Upper lobe of left lung (tissue), 6 donors: ENCODE measurements around the gene PRDM2. TPM values are rescaled to one million over a fixed set of nuclear protein-coding genes. Genes with fewer than 3 reads are reported as not detected.
A peak's percentile ranks its signal among the peaks of the same experiment; 100 is the strongest.

Experiments
- ATAC-seq, 2 donors: fragments of 200-7000 bp; cut with Tn5 transposase; one replicate each; pipeline ENCODE4 v1.9.1; 2022; ENCODE audit warnings: mild to moderate bottlenecking in 2 of 2, moderate library complexity in 2 of 2; ENCODE audit not compliant: low FRiP score in 2 of 2
- DNase-seq, 2 donors: peaks; one replicate each; pipeline ENCODE4 v3.0.0-alpha.2; 2019 to 2020
- H3K27ac ChIP-seq, 4 donors: fragments of 200-600 bp; sonication (generic); one replicate each; pipeline ENCODE4 v1.5.1; 2016 to 2019
- H3K27me3 ChIP-seq, 4 donors: fragments of 200-600 bp; sonication (generic); one replicate each; pipeline ENCODE4 v1.5.1; 2017 to 2019
- H3K36me3 ChIP-seq, 4 donors: fragments of 200-600 bp; sonication (generic); one replicate each; pipeline ENCODE4 v1.5.1; 2016 to 2019
- H3K4me1 ChIP-seq, 4 donors: fragments of 200-600 bp; sonication (generic); one replicate each; pipeline ENCODE4 v1.5.1; 2018 to 2019
- H3K4me3 ChIP-seq, 4 donors: fragments of 200-600 bp; sonication (generic); one replicate each; pipeline ENCODE4 v1.5.1; 2017 to 2019; ENCODE audit warnings: mild to moderate bottlenecking in 2 of 4, moderate library complexity in 1 of 4
- H3K9me3 ChIP-seq, 4 donors: fragments of 200-600 bp; sonication (generic); one replicate each; pipeline ENCODE4 v1.5.1; 2018 to 2019
- CTCF ChIP-seq, 6 experiments: fragments of 450-650 bp in 4 of 6; fragments of 200-600 bp in 2 of 6; sonication (generic) in 2 of 6; IDR thresholded peaks; one replicate each; pipeline ENCODE4 v1.5.1; 2016 to 2019; ENCODE audit warnings: antibody characterized with exemption in 6 of 6
- EP300 ChIP-seq, 4 donors: sonication (generic); formaldehyde crosslinking; IDR thresholded peaks; one replicate each; pipeline ENCODE4 v1.5.1; 2017; ENCODE audit warnings: antibody characterized with exemption in 4 of 4, control low read depth in 2 of 4
- POLR2A ChIP-seq, 4 donors: fragments of 450-650 bp; IDR thresholded peaks; one replicate each; pipeline ENCODE4 v1.5.1; 2016 to 2017; ENCODE audit warnings: antibody characterized with exemption in 4 of 4, mild to moderate bottlenecking in 2 of 4
- POLR2AphosphoS5 ChIP-seq, 2 donors: sonication (generic); formaldehyde crosslinking; IDR thresholded peaks; one replicate each; pipeline ENCODE4 v1.5.1; 2017; ENCODE audit warnings: antibody characterized with exemption in 2 of 2
- WGBS, 2 donors: methylation state at CpG; one replicate each; pipeline ENCODE4 v1.1.5; 2017 to 2018; 5-methylcytosine and 5-hydroxymethylcytosine counted together
- total RNA-seq, 6 donors: library from RNA; depleted of rRNA in 4 of 6; stranded (reverse); fragments of >200 nt in 4 of 6; gene quantifications; one replicate each; pipeline versions ENCODE4 v1.1.0 to v1.2.1, GENCODE V29; 2016 to 2021
- donor health status: DM: no; HTN: no; CAD: no; lungs with moderate emphysema.
- donor health status: DM: no; HTN: yes; CAD: no; lungs with severe emphysema.

Gene PRDM2
- total RNA-seq, 6 donors from 2014 or later = 35.0 to 70.2 (median 40.9) TPM

DNA sequence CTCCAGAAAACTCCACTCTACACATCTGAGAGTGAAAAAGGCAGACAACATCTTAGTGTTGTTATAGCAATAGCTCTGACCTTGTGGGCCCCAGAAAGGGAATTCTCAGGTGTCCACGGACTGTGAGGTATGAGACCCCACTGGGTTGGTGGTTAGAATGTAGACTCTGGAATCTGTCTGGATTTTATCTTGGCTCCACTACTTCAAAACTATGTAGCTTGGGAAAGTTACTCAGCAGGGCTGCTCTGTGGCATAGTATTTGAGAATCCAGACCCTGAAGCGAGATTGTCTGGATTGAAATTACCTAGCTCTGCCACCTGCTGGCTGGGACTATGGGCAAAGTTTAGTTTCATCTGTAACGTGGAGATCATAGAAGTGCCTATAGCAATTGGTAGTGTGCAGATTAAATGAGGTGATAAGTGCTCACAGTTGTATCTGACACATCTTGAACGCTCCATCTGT, 25.8 kb downstream of the PRDM2 start:
- Histone ChIP-seq H3K4me1 (peaks cover 0 to 12% (median 6%) of the 10 kb centered on the region in 4 donors), H3K27me3 (no peaks in the 10 kb centered on the region), H3K4me3 (no peak overlapping the region), H3K36me3 (no peaks in the 10 kb centered on the region), H3K9me3 (no peaks in the 10 kb centered on the region), H3K27ac (no peak overlapping the region)
- no peak for DNase-seq
- 58 to 65% methylated on average over 4 of the region's 4 CpGs for WGBS, 2 donors
- peak in 1 of 2 donors; percentile 39 for ATAC-seq
- TF ChIP-seq CTCF (IDR thresholded peaks at IDR 0.05) (peak in 4 of 6 experiments; percentile 24 to 51 (median 44)), EP300 (IDR thresholded peaks at IDR 0.05) (no peak)

DNA sequence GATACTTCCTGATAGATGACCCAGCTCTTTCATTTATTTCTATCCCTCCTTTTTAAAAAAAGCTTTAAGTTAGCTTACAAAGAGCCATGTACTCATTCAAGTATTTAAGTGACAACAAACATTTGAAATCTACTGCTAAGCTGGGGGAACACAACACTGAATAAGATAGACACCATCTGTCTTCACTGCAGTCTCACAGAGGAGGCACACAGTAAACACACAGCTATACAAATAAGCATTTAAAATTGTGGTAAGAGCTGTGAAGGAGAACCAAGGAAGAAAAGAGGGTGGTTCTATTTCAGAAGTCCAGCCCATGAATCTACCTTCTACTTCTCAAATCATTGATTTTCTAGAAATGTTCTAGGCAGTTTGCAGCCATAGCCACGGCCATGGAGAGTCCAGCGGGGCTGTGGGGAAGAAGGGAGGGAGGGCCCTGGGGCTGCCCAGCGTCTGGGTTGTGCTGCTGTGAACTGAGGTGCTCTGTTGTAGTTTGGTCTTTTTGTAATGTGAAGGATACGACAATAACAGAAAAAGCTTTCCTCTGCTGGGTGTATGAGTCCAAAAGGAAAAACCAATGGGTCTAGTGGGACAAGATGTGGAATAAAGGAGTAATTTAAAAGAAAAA, 28.2 kb downstream of the PRDM2 start:
- 82 to 93% methylated on average over 4 of the region's 4 CpGs for WGBS, 2 donors
- Histone ChIP-seq H3K36me3 (no peaks in the 10 kb centered on the region), H3K4me1 (peaks cover 0 to 17% (median 6%) of the 10 kb centered on the region in 4 donors), H3K27me3 (no peaks in the 10 kb centered on the region), H3K9me3 (no peaks in the 10 kb centered on the region), H3K27ac (no peak overlapping the region), H3K4me3 (no peak overlapping the region)
- ATAC-seq (no peak), DNase-seq (no peak)
- TF ChIP-seq CTCF (IDR thresholded peaks at IDR 0.05) = no peak
- no peak for TF ChIP-seq POLR2A (IDR thresholded peaks at IDR 0.05)
- TF ChIP-seq EP300 (IDR thresholded peaks at IDR 0.05) = no peak
- no peak for TF ChIP-seq POLR2AphosphoS5 (IDR thresholded peaks at IDR 0.05)

GRCh38 chr1:13730291-13730690, 30.3 kb downstream of the PRDM2 start:
- Histone ChIP-seq H3K27me3 (no peaks in the 10 kb centered on the region), H3K4me3 (peak overlapping the region in 1 of 4 donors; percentile 21), H3K9me3 (no peaks in the 10 kb centered on the region), H3K27ac (peak overlapping the region; percentile 23 to 59 (median 42)), H3K36me3 (no peaks in the 10 kb centered on the region), H3K4me1 (peaks cover 0 to 10% (median 6%) of the 10 kb centered on the region in 4 donors)
- TF ChIP-seq EP300 (IDR thresholded peaks at IDR 0.05) = no peak
- no peak for TF ChIP-seq POLR2A (IDR thresholded peaks at IDR 0.05)
- TF ChIP-seq CTCF (IDR thresholded peaks at IDR 0.05) = no peak
- TF ChIP-seq POLR2AphosphoS5 (IDR thresholded peaks at IDR 0.05) = no peak
- DNase-seq (no peak), ATAC-seq (no peak)
- 26 to 67% methylated on average over 1 of the region's 1 CpG for WGBS, 2 donors

GRCh38 chr1:13730751-13731482, 30.9 kb downstream of the PRDM2 start:
- DNase-seq (peak in 1 of 2 donors; percentile 73), ATAC-seq (peak in 1 of 2 donors; percentile 73)
- peaks cover 0 to 10% (median 6%) of the 10 kb centered on the region in 4 donors for H3K4me1 ChIP-seq
- H3K36me3 ChIP-seq = no peaks in the 10 kb centered on the region
- no peaks in the 10 kb centered on the region for H3K27me3 ChIP-seq
- peak overlapping the region in 2 of 4 donors; percentile 21 to 26 for H3K4me3 ChIP-seq
- WGBS, 2 donors = 32 to 57% methylated on average over 12 of the region's 12 CpGs
- H3K27ac ChIP-seq = peak overlapping the region; percentile 31 to 66 (median 46)
- no peaks in the 10 kb centered on the region for H3K9me3 ChIP-seq
- no peak for TF ChIP-seq CTCF (IDR thresholded peaks at IDR 0.05)
- peak in 1 of 2 donors; percentile 58 for TF ChIP-seq POLR2AphosphoS5 (IDR thresholded peaks at IDR 0.05)
- TF ChIP-seq EP300 (IDR thresholded peaks at IDR 0.05) = no peak
- TF ChIP-seq POLR2A (IDR thresholded peaks at IDR 0.05) = peak in 1 of 4 donors; percentile 62
